A673 (cell line): ENCODE results near the gene MYO19. TPM values are rescaled to one million over a fixed set of nuclear protein-coding genes. Genes with fewer than 3 reads are reported as not detected.

Experiments
- BruUV-seq: library from RNA; stranded (reverse); fragments of 400-500 nt; replicated peaks from 2 replicates; lab custom pipeline; 2021; lab: Mats Ljungman, UMichigan
- CTCF ChIA-PET: fragments of 300-600 bp; sonication (Branson Sonifier 250); formaldehyde crosslinking; loops from one replicate; lab custom pipeline; 2022; ENCODE audit warnings: antibody characterized with exemption; lab: Charles Lee
- POLR2A ChIA-PET: fragments of 300-600 bp; sonication (Branson Sonifier 250); formaldehyde crosslinking; loops from one replicate; lab custom pipeline; 2022; ENCODE audit warnings: antibody characterized with exemption; ENCODE audit not compliant: low non-redundant PET; lab: Charles Lee
- DNase-seq: peaks from one replicate; pipeline ENCODE4 v3.0.0-alpha.2; 2015; ENCODE audit warnings: low spot score
- H3K27ac ChIP-seq: fragments of 200-600 bp; sonication (generic); 2 replicates; pipeline ENCODE4 v1.5.1; 2016; ENCODE audit warnings: mixed run types, low read depth, mild to moderate bottlenecking, mixed read lengths, antibody characterized with exemption, low read length; ENCODE audit not compliant: poor library complexity, severe bottlenecking
- H3K27me3 ChIP-seq: fragments of 200-600 bp; sonication (generic); replicated peaks from 2 replicates; pipeline ENCODE4 v1.6.1; 2017; ENCODE audit warnings: mixed run types, low read depth, mild to moderate bottlenecking, mixed read lengths, antibody characterized with exemption, low read length; ENCODE audit not compliant: insufficient read depth, poor library complexity
- H3K36me3 ChIP-seq: fragments of 200-600 bp; sonication (generic); 2 replicates; pipeline ENCODE4 v1.6.1; 2016; ENCODE audit warnings: mixed run types, mild to moderate bottlenecking, mixed read lengths, antibody characterized with exemption, low read length; ENCODE audit not compliant: insufficient read depth, poor library complexity, severe bottlenecking
- H3K4me1 ChIP-seq: fragments of 200-600 bp; sonication (generic); 2 replicates; pipeline ENCODE4 v1.6.1; 2017; ENCODE audit warnings: mixed run types, mild to moderate bottlenecking, mixed read lengths, antibody characterized with exemption, low read length; ENCODE audit not compliant: insufficient read depth, poor library complexity, severe bottlenecking
- H3K4me3 ChIP-seq: fragments of 200-600 bp; sonication (generic); 2 replicates; pipeline ENCODE4 v1.5.1; 2016; ENCODE audit warnings: low read depth, mixed run types, mild to moderate bottlenecking, mixed read lengths, low read length; ENCODE audit not compliant: poor library complexity, severe bottlenecking
- H3K9me3 ChIP-seq: fragments of 200-600 bp; sonication (generic); 2 replicates; pipeline ENCODE4 v1.6.1; 2016; ENCODE audit warnings: mixed run types, low read depth, mild to moderate bottlenecking, mixed read lengths, antibody characterized with exemption, low read length; ENCODE audit not compliant: poor library complexity, severe bottlenecking
- CTCF ChIP-seq: fragments of 300-800, 200-600 bp; sonication (generic); conservative IDR thresholded peaks from 2 replicates; pipeline ENCODE4 v1.5.1; 2017; ENCODE audit warnings: low read depth, mild to moderate bottlenecking, antibody characterized with exemption, low read length, moderate library complexity, mixed read lengths
- EZH2 ChIP-seq: fragments of 200-600 bp; sonication (generic); IDR thresholded peaks from 2 replicates; pipeline ENCODE4 v1.6.1; 2017; ENCODE audit warnings: borderline replicate concordance, low read depth, mild to moderate bottlenecking, mixed read lengths, antibody characterized with exemption, low read length; ENCODE audit not compliant: poor library complexity, severe bottlenecking
- intact Hi-C: fragments of 100-400 bp; cut with micrococcal nuclease; formaldehyde crosslinking; loops from one replicate; pipeline ENCODE4 v1.10.0; 2022; ENCODE audit not compliant: unreplicated experiment
- total RNA-seq: library from RNA; stranded (reverse); gene quantifications from 2 replicates; pipeline ENCODE4 v1.2.3, GENCODE V29; 2021

MYO19 gene
- total RNA-seq, 1 experiment from 2014 or later = 53.0 TPM

DNA sequence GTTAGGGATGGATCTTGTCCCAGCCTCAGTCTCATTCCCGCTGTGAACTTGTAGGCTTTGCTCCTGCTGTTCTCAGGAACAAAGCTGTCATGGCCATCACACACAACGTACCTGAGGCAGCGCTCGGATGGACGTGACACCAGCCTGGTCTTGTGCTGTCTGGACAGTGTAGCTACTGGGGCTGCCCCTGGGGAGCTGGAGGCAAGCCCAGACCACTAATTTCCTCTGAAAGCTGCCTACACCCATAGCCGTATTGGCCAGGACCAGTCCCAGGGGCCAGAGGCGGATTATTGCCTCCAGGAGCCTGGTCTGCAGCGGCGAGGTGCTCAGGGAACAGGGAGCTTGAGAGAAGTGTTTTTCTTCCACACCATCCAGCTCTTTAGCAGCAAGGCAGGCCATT is 36.5 kb downstream of the MYO19 start:
- Histone ChIP-seq H3K27ac (no peak overlapping the region), H3K9me3 (no peaks in the 10 kb centered on the region), H3K4me3 (no peak overlapping the region), H3K36me3 (peaks cover 7% of the 10 kb centered on the region), H3K27me3 (no peaks in the 10 kb centered on the region), H3K4me1 (no peaks in the 10 kb centered on the region)
- no peak for DNase-seq
- ChIA-PET POLR2A (interaction anchor here (0.5 kb wide), 1 partner anchor 70 kb away, joined by 3 read pairs; no protein-coding TSS in a partner anchor), CTCF (no interaction called here)
- TF ChIP-seq CTCF = no peak
- TF ChIP-seq EZH2 = no peak
- intact Hi-C loops = no loop called here
- no TSS peak for BruUV-seq

DNA sequence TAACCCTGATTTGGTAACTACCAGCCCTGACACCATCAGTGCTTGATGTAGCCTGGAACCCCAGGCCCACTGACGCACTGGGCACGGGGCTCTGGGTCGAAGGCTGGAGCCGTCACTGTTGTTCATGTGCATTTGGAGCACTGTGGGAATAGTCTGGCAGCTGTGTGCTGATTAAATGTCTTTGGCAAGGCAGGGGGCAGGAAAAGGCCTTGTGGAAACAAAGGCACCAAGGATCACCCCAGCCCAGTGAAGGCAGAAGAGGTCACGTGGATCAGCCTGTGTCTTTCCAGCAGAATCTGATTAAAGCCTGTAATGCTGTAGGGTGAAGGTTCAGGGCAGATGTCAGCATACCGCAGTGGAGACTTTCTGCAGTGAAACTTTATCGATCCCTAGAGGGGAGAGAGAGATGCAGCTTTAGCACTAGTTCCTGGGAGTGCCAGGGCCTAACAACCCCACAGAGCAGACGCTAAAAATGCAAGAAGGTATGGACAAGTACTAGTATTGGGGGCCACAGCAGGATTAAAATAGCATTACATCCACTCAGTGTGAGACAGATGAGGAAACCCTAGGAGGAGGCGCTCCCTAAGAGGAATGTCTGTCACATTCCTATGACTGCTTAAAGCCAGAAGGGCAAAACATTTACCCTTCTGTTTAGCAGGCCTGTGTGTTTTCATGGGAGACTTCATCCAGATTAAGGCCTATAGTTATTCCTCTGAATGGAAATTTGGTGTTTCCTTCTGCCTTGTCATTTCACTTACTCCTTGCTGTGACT is 38.5 kb downstream of the MYO19 start:
- TF ChIP-seq EZH2 (no peak), CTCF (no peak)
- peaks cover 10% of the 10 kb centered on the region for H3K36me3 ChIP-seq
- intact Hi-C loops = no loop called here
- H3K9me3 ChIP-seq = no peaks in the 10 kb centered on the region
- BruUV-seq = no TSS peak
- H3K27ac ChIP-seq = no peak overlapping the region
- no peaks in the 10 kb centered on the region for H3K4me1 ChIP-seq
- CTCF ChIA-PET = no interaction called here
- POLR2A ChIA-PET = no interaction called here
- DNase-seq = no peak
- no peak overlapping the region for H3K4me3 ChIP-seq
- H3K27me3 ChIP-seq = no peaks in the 10 kb centered on the region

- Histone ChIP-seq H3K27ac (no peak overlapping the region), H3K4me3 (no peak overlapping the region), H3K4me1 (no peaks in the 10 kb centered on the region), H3K27me3 (no peaks in the 10 kb centered on the region), H3K36me3 (peaks cover 10% of the 10 kb centered on the region), H3K9me3 (no peaks in the 10 kb centered on the region)
- no peak for DNase-seq
- CTCF ChIA-PET = no interaction called here
- TF ChIP-seq EZH2 = no peak
- TF ChIP-seq CTCF = no peak
- intact Hi-C loops = no loop called here
- POLR2A ChIA-PET = no interaction called here
- BruUV-seq = no TSS peak
Measured at GRCh38 chr17:36495076-36495578, 39.5 kb downstream of the MYO19 start.
